SIG-M5 treated with dmso at 0.1 percent for 504 hours (cell line): Measurements from ENCODE around the gene SYNE3.

Source experiments
- DNase-seq: peaks from one replicate; lab custom pipeline; 2025; ENCODE audit not compliant: unreplicated experiment; lab: John Stamatoyannopoulos, UW

The SYNE3 gene

DNA sequence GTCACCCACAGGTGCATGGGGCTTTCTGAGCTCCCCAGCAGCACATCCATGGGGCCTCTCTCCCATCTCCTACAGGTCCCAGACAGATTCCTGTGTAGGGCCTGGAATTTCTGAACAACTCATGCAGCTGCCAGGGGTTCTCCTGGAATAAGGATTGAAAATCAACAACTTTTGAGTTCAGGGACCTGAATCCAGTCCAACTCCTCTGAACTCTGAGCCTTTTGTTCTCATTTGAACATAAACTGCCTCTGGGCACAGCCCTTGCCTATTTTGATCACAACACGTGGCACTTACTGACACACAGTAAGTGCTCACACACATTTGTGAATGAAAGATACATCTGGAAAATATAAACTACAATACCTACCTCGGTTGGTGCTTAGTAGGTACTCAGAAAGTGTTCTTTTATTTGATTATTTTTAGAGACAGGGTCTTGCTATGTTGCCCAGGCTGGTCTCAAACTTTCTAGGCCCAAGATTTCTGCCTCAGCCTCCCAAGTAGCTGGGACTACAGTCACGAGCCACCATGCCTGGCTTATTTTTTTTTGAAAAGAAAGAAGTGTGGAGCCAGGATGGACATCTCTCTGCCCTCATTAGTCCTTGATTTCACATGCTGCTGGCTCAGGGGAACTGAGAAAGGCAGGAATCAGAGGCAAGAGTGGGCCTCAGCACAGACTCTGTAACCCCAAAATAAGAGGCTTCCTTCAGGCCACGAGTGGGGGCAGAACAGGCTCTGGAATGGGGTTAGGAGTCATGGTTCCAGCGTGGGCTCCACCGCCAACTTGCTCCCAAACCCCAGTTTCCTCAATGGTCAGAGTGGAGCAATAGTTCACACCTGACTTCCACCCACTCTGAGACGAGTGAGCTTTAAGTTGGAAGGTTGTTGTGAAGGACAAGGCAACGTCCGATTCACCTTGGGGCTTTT, 27.0 kb downstream of the SYNE3 start:
- no peak for DNase-seq

DNA sequence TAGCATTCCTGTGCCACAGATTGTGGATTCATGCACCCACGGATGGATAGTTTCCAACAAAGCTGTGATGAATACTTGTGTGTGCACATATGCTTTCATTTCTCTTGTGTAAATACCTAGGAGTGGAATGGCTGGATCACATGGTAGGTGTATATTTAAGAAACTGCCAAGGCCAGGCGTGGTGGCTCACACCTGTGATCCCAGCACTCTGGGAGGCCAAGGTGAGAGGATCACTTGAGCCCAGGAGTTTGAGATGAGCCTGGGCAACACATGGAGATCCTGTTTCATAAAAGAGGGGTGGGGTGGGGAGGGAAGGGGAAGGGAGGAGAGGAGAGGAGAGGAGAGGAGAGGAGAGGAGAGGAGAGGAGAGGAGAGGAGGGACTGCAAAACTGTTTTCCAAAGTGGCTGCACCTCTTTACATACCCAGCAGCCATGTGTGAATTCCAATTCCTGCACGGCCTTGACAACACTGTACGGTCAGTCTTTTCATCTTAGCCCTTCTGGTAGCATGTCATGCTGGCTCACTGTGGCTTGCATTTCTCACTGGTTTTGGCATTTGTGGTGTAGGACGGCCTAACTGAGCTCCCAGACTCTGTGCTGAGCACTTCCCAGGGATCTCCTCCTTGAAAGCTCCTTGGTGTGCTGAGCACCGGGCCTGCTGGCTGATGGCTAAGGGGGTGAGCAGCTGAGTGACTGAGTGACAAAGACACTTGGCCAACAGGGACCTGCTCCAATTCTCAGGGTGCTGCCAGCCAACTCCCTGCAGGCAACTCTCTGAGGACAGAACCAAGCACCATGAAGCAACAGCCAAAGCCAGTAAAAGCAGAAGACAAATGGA, 27.9 kb downstream of the SYNE3 start:
- no peak for DNase-seq

DNA sequence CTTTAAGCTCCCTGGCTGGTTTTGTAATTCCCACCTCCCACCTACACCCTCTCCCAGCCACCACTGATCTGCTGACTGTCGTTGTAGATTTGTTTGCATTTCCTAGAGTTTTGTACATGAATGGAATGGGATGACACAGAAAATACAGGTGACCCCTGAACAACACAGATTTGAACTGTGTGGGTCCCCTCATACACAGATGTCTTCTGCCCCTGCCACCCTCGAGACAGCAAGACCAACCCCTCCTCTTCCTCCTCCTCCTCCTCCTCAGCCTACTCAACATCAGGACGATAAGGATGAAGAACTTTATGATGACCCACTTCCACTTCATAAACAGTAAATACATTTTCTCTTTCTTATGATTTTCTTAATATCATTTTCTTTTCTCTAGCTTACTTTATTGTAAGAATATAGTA, 28.8 kb downstream of the SYNE3 start:
- no peak for DNase-seq

DNA sequence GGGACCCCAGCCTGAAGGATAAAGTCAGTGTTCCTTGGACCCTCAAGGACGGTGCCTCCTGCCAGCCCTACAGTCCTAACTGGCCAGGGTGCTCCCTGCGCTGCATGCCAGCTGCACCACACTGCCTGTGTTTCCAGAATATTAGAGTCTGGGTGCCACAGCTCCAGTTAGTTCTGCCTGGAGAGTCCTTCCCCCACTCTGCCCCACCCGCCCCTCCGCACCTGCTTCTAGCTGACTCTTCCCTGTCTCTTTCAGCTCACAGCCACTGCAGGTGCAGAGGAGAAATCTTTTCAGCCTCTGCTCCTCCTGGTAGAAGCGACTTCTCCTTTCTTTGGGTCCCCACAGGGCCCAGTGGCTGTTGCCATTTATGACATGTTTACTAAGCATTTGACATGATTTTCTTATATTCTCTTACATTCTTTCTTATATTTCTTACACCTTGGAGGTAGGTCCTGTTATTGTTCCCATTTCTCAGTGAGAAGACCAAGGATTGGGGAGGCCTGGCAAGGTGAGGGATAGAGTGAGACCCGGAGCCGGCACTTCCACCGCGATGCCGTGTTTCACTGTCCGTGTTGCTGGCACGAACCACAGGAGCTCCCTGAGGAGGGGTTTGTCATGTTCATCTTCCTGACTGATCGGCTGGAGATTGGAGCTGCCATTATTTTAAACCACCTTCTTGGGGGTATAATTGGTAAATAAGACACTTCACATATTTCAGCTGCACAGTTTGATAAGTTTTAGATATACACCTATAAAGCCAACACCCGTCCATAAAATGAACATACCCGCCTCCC, 29.4 kb downstream of the SYNE3 start:
- DNase-seq = no peak

DNA sequence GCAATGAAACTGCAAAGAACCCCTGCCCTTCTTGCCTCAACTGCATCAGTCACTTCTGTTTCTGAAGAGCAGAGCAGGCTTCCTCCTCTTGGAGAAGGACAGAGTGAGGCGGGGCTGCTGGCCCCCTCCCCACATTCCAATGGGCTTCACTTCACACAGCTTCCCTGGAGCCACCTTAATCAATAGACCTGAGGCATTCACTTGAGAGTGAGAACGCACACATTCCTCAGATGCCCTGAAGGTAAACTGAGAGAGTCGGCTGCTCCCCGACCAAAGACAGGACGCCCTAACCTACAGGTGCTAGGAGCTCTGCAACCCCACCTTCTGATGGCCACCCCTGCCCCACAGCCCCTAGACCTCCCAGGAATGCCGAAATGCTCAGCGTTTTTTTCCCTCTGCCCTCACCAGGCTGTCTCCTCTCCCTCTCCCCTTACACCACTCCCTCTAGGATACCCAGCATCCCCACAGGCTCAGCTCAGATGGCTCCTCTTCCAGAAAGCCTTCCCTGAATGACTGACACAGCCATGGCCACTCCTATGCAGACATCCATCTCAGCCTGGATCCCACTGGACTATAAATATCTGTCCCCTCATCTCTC, 31.1 kb downstream of the SYNE3 start:
- DNase-seq = no peak

DNA sequence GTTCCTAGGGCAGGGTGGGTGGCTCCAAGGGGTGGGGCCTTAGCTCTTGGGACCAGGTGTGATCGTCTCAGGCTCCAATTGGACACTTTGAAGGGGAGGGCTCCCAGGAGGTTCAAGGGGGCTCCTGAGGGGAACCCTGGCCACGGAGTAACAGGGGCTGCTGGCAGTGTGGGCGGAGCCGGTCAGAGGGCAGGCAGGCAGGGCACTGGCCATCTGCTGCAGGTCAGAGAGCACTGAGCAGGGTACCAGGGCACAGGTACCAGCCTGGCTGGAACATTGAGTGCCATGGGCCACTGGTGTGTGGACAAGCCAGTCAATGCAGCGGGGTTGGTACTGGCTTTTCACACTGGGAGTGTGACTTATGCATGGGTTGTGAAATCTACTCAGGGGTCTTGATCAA, 32.2 kb downstream of the SYNE3 start:
- no peak for DNase-seq

DNA sequence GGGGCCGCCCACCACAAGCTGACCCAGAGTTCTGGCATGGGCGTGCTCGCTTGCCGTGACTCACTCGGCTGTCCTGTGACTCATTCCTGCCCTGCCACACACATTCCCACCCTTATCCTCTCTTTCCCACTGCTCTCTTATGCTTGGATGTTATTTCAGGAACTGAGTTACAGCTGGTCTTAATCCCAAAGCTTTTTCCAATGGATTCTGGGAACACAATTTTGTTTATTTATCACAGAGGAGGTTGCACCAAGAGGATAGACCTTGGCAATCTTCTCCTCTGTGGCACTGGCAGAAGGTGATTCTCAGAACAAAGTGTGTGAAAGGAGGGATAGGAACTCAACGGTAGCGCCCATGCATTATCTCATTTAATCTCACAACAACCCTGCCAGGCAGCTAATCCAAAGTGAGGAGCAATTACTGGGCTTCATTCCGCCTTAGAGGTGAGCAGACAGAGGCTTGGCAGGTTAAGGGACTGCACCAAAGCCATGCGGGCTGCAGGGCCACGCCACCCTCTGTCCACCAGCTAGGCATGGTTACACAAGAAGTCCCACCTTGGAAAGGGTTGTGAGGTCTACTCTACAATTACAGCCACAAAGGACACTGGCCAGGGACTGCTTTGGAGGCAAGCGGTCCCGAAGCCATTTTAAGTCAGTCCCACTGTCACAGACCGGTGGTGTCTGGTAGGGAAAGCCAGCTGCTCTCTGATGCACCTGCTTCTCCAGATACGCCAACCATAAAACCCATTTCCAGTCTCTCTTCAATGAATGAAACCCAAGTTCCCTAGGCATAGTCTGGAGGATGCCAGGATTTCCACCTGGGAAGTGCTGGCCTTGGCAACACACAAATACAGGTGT, 32.9 kb downstream of the SYNE3 start:
- DNase-seq = no peak

DNA sequence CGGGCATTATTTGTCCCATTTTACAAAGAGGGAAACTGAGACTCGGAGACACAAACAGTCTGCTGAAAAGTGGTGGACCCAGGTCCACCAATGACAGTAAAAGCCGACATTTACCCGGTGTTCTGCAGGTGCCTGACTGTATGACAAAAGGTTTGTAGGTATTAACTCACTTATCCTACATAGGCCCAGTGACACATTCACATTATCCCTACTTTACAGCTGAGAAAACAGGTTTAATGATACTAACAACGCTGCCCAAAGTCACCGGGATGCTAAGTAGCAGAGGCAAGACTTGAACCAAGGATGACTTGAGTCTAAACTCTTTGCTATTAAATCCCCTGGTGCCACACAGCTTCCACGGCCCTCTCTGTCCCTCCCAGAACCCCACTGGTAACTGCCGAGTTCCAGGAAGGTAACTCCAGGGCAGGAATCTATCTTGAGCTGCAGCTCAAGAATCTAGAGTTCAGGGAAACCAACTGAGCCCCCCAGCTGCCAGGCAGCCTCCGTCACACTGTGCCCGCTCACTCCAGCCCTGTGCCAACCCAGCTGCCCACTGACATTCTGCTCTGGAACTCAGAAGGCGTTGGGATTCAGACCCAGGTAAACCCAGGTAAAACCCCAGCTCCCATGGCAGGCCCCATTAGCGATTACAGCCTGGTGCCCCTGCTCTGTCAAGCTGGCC, 33.7 kb downstream of the SYNE3 start:
- DNase-seq = no peak

DNA sequence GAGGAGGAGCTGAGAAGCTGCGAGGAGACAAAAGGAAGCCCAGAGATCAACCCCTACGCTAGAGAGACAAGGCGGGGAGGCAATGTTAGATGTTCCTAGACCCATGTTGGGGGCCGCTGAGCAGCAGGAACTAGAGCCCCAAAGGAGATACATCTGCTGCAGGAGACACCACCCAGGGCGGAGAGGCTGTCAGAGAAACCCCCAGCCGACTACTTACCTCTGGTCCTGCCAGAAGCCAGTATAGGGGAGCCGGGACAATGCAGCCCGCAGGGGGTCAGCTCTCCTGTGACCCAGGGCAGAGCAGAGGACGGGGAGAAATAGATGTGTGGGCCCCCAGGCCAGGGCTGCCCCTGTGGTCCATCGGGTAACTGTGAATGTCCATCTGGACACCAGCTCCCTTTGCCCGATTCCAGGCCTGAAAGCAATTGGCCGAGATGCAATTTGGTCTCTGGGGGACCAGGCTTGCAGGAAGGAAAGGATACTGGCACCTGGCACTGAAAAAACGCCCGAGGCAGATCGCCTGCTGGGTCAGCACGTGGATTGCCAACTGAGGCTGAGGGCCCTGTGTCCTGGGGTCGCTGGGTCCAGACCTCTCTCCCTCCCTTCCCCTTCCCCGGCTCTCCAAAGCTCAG, 34.9 kb downstream of the SYNE3 start:
- no peak for DNase-seq

DNA sequence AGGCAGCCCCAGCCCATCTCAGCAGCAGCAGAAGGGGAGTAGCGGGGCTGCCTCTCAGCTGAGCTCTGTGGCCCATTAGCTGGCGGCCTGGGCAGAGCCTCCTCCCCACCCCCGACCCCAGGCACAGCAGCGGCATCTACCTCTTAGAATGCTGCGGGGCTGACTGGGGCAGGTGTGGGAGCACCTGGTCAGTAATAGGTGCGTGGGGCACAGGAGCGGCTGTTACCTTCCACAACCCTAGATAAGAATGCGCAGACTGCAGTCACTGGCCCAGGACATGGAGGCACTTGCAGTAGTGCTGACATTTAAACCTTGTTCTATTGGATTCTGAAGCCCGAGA, 35.6 kb downstream of the SYNE3 start:
- no peak for DNase-seq

DNA sequence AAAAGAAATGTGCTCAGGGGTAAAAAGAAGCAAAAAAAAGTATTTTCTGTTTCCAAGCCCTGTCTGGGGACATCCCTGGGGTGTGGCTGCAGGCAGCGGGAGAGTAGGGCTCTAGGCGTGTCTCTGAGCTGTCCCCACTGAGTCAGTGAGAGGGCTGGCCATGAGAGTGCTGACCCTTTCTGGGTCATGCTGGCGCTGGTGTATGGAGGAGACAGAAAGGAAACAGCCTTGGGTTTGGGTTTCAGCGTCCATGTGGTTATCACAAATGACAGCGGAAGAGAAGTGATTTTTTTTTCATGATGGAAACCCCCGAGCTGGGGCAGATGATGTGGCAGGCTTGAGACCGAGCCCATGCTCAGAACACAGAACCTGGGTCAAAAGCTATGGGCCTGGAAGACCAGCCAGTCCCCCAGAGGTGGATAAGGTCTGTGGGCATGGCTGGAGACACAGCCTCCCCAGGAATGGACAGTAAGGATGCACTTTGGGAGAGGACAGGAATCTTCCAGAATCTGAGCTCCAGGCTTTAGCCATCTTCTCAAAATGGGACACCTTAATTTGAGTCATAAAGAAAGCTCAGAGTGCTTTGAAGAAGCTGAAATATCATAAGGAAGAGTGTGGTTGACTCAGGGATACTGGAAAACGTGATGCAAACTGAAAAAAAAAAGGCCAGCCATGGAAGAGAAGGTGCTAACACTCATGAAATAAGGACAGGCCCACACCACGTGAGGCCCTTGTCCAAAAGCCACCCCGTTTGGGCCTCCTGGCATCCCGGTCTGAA, 36.2 kb downstream of the SYNE3 start:
- no peak for DNase-seq

DNA sequence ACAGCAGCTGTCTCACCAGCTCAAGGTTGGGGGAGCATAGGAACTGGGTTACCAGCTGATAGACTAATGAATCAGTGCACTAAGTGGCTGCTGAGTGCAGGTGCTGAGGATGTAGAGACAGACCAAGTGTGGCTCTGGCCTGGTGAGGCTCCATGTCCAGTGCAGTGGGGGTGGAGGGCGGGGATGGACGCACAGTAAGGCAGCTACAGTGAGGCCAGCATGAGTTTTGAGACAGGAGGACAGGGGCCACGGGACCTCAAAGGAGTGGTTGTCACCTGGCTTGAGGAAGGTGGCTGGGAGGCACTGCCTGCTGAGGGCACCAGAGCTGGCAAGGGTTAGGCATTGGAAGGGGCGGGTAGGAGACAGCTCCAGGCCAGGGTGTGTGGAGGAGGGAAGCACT, 37.0 kb downstream of the SYNE3 start:
- no peak for DNase-seq

DNA sequence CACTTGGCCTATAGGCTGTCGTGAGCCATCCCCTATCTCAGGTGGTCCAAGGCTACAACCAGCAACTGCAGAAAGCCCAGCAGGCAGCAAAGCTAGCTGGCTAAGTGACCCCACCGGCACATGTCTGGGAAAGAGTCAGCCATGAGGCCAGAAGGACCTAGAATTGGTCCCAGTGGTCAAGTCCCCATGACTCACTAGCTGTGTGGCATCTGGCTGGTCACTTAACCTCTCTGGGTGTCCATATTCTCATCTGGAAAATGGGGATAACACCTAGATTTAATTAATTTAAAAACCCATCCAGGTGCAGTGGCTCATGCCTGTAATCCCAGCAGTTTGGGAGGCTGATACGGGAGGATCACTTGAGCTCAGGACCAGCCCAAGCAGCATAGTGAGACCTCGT, 37.6 kb downstream of the SYNE3 start:
- no peak for DNase-seq

DNA sequence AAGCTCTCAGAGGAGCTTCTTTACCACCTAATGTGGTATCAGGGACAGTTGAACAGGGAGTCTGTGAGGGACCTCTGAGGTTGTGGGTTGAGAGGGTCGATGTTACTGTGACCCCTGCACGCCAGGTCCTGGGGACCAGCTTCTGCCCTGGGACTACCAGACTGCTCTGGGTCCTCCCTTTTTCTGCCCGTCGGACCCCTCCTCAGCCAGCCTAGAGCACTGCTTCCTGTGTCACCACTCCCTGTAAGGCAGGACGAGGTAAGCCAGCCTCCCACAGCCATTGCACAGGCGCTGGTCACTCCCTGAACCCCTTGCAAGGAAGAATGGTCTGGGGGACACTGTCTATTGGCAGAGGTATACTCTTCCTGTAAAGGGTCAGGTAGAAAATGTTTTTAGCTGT, 38.1 kb downstream of the SYNE3 start:
- no peak for DNase-seq

DNA sequence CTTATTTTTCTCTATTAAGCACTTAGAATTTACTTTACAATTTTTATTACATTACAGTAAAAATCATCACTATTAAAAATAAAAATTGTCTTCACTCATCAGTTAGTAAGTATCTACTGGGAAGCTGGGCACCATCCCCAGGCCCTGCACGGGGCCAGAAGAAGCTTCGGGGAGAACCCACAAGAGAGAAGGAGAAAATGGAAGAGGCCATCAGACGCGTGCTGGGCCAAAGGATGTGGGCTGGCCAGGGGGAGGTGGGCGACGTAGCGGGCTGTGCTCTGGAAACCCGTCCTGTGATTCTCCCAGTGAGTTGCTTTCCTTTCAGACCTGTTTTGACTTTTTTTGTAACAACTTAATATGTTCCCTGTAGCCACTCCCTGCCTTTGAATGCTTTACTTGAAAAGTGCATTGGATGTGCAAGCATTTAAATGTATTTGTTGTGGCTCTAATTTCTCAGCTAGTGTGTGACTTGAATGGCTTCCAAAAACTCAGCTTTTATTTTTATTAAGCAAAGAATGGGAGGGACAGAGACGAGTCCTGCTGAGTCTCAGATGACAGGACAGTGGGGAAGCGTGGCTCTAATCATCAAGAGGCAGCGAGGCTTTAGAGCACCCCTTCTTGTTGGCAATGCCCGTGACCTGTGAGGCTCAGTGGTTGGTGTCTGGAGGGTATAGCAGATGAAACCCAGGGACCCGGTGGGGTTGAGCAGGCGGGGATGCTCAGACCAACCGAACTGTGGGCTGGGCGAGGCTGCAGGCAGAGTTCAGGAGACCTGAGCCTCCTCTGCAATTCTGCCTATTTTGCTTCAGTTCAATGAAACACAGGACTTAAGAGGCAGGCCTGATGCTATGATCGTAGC, 38.8 kb downstream of the SYNE3 start:
- no peak for DNase-seq

DNA sequence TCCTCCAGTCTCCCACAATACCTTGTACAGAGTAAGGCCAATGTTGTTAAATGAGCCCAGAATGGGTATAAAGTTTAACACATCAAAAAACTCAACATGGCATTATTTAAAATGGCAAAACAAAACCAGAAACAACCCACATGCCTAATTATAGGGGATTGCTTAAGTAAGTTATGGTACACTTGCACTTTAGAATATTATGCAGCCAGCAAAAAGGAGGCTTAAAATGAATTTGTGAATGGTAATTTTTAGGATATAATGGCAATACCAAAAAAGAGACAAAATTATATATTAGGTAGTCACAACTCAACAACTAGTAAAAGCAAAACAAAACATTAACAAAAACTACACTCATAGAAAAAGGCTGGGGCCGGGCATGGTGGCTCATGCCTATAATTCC, 39.7 kb downstream of the SYNE3 start:
- no peak for DNase-seq

DNA sequence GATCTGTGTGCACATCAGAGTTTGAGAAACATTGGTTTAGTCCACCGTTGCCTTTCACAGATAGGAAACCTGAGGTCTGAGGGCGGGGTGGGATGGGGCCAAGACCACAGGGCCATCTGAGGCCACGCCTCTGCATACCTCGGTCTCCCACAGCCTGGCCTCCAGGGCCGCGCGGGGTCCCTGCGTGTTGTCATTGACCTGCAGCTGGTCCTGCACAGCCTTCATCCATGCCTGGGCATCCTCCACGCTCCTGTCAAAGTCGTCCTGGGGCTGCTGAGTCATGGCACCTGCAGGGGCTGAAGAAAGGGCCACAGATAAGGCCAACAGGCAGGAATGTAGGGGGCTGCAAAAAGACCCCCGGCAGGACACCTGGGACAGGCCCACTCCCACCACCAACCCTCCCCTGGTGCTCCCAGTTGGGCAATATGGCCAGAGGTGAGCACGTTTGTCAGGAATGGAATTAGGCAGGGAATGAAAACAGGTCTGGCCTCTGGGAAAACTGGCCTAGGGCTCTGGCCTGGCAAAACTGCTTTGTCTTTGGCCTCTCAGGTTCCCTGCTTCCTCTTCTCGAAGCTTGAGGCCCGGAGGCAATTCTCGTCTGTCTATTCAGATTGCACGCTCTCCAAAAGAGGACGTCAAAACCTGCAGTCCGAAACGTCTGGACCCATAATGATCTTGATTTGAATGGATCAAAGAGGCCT, 40.8 kb downstream of the SYNE3 start:
- DNase-seq = no peak
